Measurements from ENCODE around the gene TMED9.

The TMED9 gene

GRCh38 chr5:177592010-177592834, at the start of gene TMED9:
TSS of gene TMED9 (plus strand) at chr5:177592203. CDS start at chr5:177592215, 12 bp downstream.
- peak; percentile 93 for DNase-seq (ENCODE audit: extremely low read depth, insufficient read length)
- Histone ChIP-seq H3K36me3 (ENCODE audit: control insufficient read depth, insufficient read depth, low read length) (peaks cover 31% of the 10 kb centered on the region), H3K27me3 (replicated peaks; ENCODE audit: control insufficient read depth, insufficient read depth, low read length) (no peaks in the 10 kb centered on the region), H3K4me3 (replicated peaks; ENCODE audit: low read depth, low read length) (peak within 1 kb of the TSS; percentile 100)
- no peak for TF ChIP-seq CTCF (IDR thresholded peaks at IDR 0.05; ENCODE audit: insufficient read depth, low read length, poor library complexity, severe bottlenecking)

- Histone ChIP-seq H3K4me3 (replicated peaks; ENCODE audit: low read depth, low read length) (no peak overlapping the region), H3K27me3 (replicated peaks; ENCODE audit: control insufficient read depth, insufficient read depth, low read length) (no peaks in the 10 kb centered on the region), H3K36me3 (ENCODE audit: control insufficient read depth, insufficient read depth, low read length) (peaks cover 6% of the 10 kb centered on the region)
- DNase-seq (ENCODE audit: extremely low read depth, insufficient read length): no peak
- TF ChIP-seq CTCF (IDR thresholded peaks at IDR 0.05; ENCODE audit: insufficient read depth, low read length, poor library complexity, severe bottlenecking): no peak
Measured at GRCh38 chr5:177542816-177543465, 49.1 kb upstream of the TMED9 start.

- Histone ChIP-seq H3K4me3 (replicated peaks; ENCODE audit: low read depth, low read length) (no peak overlapping the region), H3K27me3 (replicated peaks; ENCODE audit: control insufficient read depth, insufficient read depth, low read length) (no peaks in the 10 kb centered on the region), H3K36me3 (ENCODE audit: control insufficient read depth, insufficient read depth, low read length) (peaks cover 6% of the 10 kb centered on the region)
- DNase-seq (ENCODE audit: extremely low read depth, insufficient read length): no peak
- no peak for TF ChIP-seq CTCF (IDR thresholded peaks at IDR 0.05; ENCODE audit: insufficient read depth, low read length, poor library complexity, severe bottlenecking)
Measured at GRCh38 chr5:177545487-177546257, 46.3 kb upstream of the TMED9 start.

- H3K4me3 ChIP-seq (replicated peaks; ENCODE audit: low read depth, low read length): no peak overlapping the region
- no peaks in the 10 kb centered on the region for H3K27me3 ChIP-seq (replicated peaks; ENCODE audit: control insufficient read depth, insufficient read depth, low read length)
- peaks cover 6% of the 10 kb centered on the region for H3K36me3 ChIP-seq (ENCODE audit: control insufficient read depth, insufficient read depth, low read length)
- no peak for TF ChIP-seq CTCF (IDR thresholded peaks at IDR 0.05; ENCODE audit: insufficient read depth, low read length, poor library complexity, severe bottlenecking)
- DNase-seq (ENCODE audit: extremely low read depth, insufficient read length): no peak
Measured at GRCh38 chr5:177546258-177546741, 45.7 kb upstream of the TMED9 start.

- H3K4me3 ChIP-seq (replicated peaks; ENCODE audit: low read depth, low read length): no peak overlapping the region
- peaks cover 7% of the 10 kb centered on the region for H3K36me3 ChIP-seq (ENCODE audit: control insufficient read depth, insufficient read depth, low read length)
- DNase-seq (ENCODE audit: extremely low read depth, insufficient read length): no peak
- no peaks in the 10 kb centered on the region for H3K27me3 ChIP-seq (replicated peaks; ENCODE audit: control insufficient read depth, insufficient read depth, low read length)
- no peak for TF ChIP-seq CTCF (IDR thresholded peaks at IDR 0.05; ENCODE audit: insufficient read depth, low read length, poor library complexity, severe bottlenecking)
Measured at GRCh38 chr5:177547736-177548135, 44.3 kb upstream of the TMED9 start.
